ENCODE results near the gene TINCR.

TINCR gene

DNA sequence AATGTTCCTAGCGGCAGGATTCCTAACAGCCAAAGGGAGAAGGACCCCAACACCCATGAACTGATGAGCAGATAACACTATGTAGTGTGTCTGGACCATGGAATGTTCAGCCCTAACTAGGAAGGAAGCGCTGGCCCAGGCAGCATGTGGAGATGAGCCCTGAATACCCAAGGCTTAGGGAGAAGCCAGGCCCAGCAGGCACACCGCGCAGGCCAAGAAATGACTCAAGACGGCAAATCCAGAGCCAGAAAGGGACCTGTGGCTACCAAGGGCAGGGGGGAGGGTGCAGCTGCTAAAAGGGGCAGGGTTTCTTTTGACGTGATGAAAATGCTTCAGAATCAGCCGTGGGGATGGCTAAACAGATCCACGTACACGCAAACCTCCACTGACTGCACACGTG, 20.7 kb upstream of the TINCR start:
- no peaks in the 10 kb centered on the region for H3K4me1 ChIP-seq (ENCODE audit: low read length)
- DNase-seq, result no peak
- no peaks in the 10 kb centered on the region for H4K20me1 ChIP-seq (ENCODE audit: insufficient read depth, low read length)
- TF ChIP-seq EZH2phosphoT487 (IDR thresholded peaks at IDR 0.05; ENCODE audit: low read length), result no peak
- TF ChIP-seq, protein P1, sequence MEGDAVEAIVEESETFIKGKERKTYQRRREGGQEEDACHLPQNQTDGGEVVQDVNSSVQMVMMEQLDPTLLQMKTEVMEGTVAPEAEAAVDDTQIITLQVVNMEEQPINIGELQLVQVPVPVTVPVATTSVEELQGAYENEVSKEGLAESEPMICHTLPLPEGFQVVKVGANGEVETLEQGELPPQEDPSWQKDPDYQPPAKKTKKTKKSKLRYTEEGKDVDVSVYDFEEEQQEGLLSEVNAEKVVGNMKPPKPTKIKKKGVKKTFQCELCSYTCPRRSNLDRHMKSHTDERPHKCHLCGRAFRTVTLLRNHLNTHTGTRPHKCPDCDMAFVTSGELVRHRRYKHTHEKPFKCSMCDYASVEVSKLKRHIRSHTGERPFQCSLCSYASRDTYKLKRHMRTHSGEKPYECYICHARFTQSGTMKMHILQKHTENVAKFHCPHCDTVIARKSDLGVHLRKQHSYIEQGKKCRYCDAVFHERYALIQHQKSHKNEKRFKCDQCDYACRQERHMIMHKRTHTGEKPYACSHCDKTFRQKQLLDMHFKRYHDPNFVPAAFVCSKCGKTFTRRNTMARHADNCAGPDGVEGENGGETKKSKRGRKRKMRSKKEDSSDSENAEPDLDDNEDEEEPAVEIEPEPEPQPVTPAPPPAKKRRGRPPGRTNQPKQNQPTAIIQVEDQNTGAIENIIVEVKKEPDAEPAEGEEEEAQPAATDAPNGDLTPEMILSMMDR (IDR thresholded peaks at IDR 0.05; ENCODE audit: low read length), result no peak
- no peak for TF ChIP-seq EZH2 (optimal IDR thresholded peaks at IDR 0.05; ENCODE audit: low read depth, low read length)
- no peaks in the 10 kb centered on the region for H3K27me3 ChIP-seq (replicated peaks; ENCODE audit: insufficient read depth, low read length)
- no peak overlapping the region for H3K4me2 ChIP-seq (ENCODE audit: low read depth, low read length)
- no peak overlapping the region for H2AFZ ChIP-seq (ENCODE audit: low read length)
- no peak overlapping the region for H3K9ac ChIP-seq (ENCODE audit: low read length)
- H3K9me2 ChIP-seq (replicated peaks; ENCODE audit: insufficient read depth, low read length), result no peaks in the 10 kb centered on the region
- peaks cover 4% of the 10 kb centered on the region; the same call in 1 of the 2 replicates for H3K79me2 ChIP-seq (ENCODE audit: low read length)
- peaks cover 31% of the 10 kb centered on the region; the same call in 1 of the 2 replicates for H3K36me3 ChIP-seq (replicated peaks; ENCODE audit: insufficient read depth, low read length)
- no peaks in the 10 kb centered on the region for H3F3A ChIP-seq (ENCODE audit: insufficient read depth, low read length)
- no peak overlapping the region for H3K4me3 ChIP-seq (ENCODE audit: low read length)
- H3K9me3 ChIP-seq (replicated peaks; ENCODE audit: insufficient read depth, low read length), result no peaks in the 10 kb centered on the region
- H3K27ac ChIP-seq (ENCODE audit: low read length), result no peak overlapping the region

DNA sequence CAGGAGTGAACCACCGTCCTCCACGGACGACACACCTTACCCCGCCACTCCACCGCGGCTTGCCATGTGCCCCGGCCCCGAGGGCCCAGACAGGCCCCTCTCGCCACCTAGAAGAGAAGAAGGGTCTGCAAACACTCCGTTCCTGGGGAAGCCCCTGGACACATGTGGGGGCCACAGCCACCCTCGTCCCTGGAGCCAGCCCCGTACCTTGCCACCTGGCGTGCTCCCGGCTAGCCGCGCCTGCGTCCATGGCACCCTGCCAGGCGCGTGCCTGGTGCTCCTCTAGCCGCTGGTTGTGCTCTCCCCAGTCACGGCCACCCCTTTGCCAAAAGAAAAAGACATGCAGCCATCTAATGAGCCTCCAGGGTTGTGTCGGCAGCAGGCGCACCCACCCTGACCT, 19.9 kb upstream of the TINCR start:
- DNase-seq, result no peak
- H4K20me1 ChIP-seq (ENCODE audit: insufficient read depth, low read length), result no peaks in the 10 kb centered on the region
- H3K4me2 ChIP-seq (ENCODE audit: low read depth, low read length), result no peak overlapping the region
- no peak overlapping the region for H3K4me3 ChIP-seq (ENCODE audit: low read length)
- H3K9me2 ChIP-seq (replicated peaks; ENCODE audit: insufficient read depth, low read length), result no peaks in the 10 kb centered on the region
- no peaks in the 10 kb centered on the region for H3K9me3 ChIP-seq (replicated peaks; ENCODE audit: insufficient read depth, low read length)
- no peak for TF ChIP-seq EZH2phosphoT487 (IDR thresholded peaks at IDR 0.05; ENCODE audit: low read length)
- TF ChIP-seq, protein P1 (IDR thresholded peaks at IDR 0.05; ENCODE audit: low read length), result no peak
- no peak for TF ChIP-seq EZH2 (optimal IDR thresholded peaks at IDR 0.05; ENCODE audit: low read depth, low read length)
- no peak overlapping the region for H3K27ac ChIP-seq (ENCODE audit: low read length)
- no peak overlapping the region for H2AFZ ChIP-seq (ENCODE audit: low read length)
- H3F3A ChIP-seq (ENCODE audit: insufficient read depth, low read length), result no peaks in the 10 kb centered on the region
- H3K36me3 ChIP-seq (replicated peaks; ENCODE audit: insufficient read depth, low read length), result peaks cover 24% of the 10 kb centered on the region; the same call in 1 of the 2 replicates
- no peaks in the 10 kb centered on the region for H3K27me3 ChIP-seq (replicated peaks; ENCODE audit: insufficient read depth, low read length)
- H3K4me1 ChIP-seq (ENCODE audit: low read length), result no peaks in the 10 kb centered on the region
- H3K9ac ChIP-seq (ENCODE audit: low read length), result no peak overlapping the region
- H3K79me2 ChIP-seq (ENCODE audit: low read length), result peaks cover 4% of the 10 kb centered on the region; the same call in 1 of the 2 replicates

DNA sequence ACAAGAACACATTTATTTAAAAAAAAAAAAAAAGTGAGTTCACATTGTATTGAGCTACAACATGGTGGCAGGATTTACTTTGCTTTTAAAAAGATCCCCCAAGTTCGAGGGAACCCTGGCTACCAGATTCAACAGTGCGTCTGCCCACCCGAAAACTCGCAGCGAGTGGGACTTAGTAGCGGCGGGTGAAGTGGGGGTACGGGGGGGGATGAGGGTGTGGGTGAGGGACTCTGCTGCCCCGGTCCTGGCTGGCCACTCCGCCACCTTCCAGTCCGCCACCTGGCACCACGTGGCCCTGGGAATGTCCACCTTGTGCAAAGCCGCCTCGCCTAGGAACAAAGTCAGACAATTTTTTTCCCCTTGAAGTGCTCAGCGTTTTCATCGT, 19.3 kb upstream of the TINCR start:
- no peaks in the 10 kb centered on the region for H3F3A ChIP-seq (ENCODE audit: insufficient read depth, low read length)
- no peak for DNase-seq
- H2AFZ ChIP-seq (ENCODE audit: low read length), result no peak overlapping the region
- no peaks in the 10 kb centered on the region for H3K9me3 ChIP-seq (replicated peaks; ENCODE audit: insufficient read depth, low read length)
- H3K4me1 ChIP-seq (ENCODE audit: low read length), result no peaks in the 10 kb centered on the region
- no peaks in the 10 kb centered on the region for H4K20me1 ChIP-seq (ENCODE audit: insufficient read depth, low read length)
- peaks cover 4% of the 10 kb centered on the region; the same call in 1 of the 2 replicates for H3K79me2 ChIP-seq (ENCODE audit: low read length)
- H3K27ac ChIP-seq (ENCODE audit: low read length), result no peak overlapping the region
- TF ChIP-seq, protein P1 (IDR thresholded peaks at IDR 0.05; ENCODE audit: low read length), result no peak
- no peak for TF ChIP-seq EZH2 (optimal IDR thresholded peaks at IDR 0.05; ENCODE audit: low read depth, low read length)
- no peak for TF ChIP-seq EZH2phosphoT487 (IDR thresholded peaks at IDR 0.05; ENCODE audit: low read length)
- no peak overlapping the region for H3K9ac ChIP-seq (ENCODE audit: low read length)
- no peaks in the 10 kb centered on the region for H3K27me3 ChIP-seq (replicated peaks; ENCODE audit: insufficient read depth, low read length)
- H3K4me3 ChIP-seq (ENCODE audit: low read length), result no peak overlapping the region
- peaks cover 18% of the 10 kb centered on the region; the same call in 1 of the 2 replicates for H3K36me3 ChIP-seq (replicated peaks; ENCODE audit: insufficient read depth, low read length)
- H3K9me2 ChIP-seq (replicated peaks; ENCODE audit: insufficient read depth, low read length), result no peaks in the 10 kb centered on the region
- no peak overlapping the region for H3K4me2 ChIP-seq (ENCODE audit: low read depth, low read length)
